NCI-H1694 (cell line): ENCODE results near the gene NAALADL2.

Experiments
- DNase-seq: peaks from one replicate; lab custom pipeline; 2025; lab: John Stamatoyannopoulos, UW

The NAALADL2 gene

DNA sequence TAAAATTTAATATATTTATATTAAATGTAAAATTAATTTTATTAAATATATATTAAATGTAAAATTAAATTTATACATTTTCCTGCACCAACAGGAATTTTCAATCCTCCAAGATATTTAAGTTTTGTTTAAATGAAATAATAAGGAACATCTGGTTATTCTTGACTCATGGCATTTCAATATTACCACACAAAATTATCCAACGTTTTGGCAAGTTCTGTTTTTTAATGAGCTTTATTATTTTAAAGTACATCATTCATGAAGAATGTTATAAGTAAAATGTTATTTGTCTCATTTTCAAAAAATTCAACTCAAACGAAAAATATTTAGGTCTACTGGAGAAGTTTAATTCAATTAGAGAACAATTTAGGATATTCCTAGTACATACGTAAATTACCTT is 811.4 kb downstream of the NAALADL2 start:
- no peak for DNase-seq

- no peak for DNase-seq
Measured at GRCh38 chr3:175672119-175672689, 813.1 kb downstream of the NAALADL2 start.

GRCh38 chr3:175679568-175679967 is 820.4 kb downstream of the NAALADL2 start:
- DNase-seq = no peak

DNA sequence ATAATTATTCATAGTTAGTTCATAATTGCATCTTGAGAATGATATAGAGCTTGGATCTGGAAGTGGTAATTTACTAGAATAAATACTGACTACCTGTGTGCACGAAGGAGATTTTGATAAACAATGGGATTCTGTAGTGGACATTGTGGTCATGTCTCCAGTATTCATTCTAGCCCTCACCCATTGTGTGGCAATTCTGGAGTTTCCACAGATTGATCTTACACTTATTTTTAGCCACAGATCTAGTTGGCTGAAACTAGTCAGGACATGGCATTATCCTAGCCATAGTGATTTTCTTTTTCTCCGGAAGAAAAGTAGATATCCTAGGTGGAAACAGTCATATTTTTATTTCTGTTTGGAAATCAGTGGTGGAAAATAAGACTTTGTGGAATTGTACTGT is 833.1 kb downstream of the NAALADL2 start:
- DNase-seq = no peak

GRCh38 chr3:175695251-175695650 is 836.1 kb downstream of the NAALADL2 start:
- no peak for DNase-seq

DNA sequence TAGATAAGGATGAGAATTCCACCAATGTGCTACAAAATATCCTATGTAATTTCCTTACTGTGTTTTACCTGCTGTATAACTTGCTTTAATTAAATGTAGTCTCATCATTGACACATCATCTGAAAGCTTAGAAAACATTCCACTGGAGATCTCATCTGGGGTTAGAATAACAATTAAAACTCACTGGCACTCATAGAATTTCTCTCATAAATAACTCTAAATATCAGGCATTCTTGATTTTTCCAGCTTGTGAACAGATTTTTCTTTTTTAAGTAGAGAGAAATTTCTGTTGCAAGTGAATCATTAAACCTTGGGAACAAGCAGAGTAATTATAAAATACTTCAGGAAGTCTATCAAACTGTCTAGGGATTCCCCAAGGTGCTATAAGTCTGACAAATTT is 843.8 kb downstream of the NAALADL2 start:
- no peak for DNase-seq

- DNase-seq = no peak
Measured at GRCh38 chr3:175704366-175705055, 845.4 kb downstream of the NAALADL2 start.

- no peak for DNase-seq
Measured at GRCh38 chr3:175713268-175713667, 854.1 kb downstream of the NAALADL2 start.

DNA sequence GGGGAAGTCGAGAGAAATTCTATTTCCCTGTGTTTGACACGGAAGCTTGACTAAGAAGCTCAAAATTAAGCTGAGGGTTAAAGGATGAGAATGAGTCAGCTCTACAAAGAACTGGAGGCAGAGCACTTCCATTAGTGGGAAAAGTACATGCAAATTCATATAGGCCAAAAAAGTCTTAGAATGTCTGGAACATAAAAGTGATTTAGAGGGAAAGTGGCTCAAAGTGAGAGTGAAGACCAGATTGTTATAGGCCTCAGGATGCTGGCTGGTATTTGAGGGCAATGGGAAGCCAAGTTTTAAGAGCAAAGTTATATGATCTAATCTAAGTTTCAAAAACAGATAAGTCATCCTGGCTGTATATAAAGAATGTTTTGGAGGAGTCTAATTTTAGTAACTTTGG is 857.3 kb downstream of the NAALADL2 start:
- no peak for DNase-seq

GRCh38 chr3:175726228-175726627 is 867.1 kb downstream of the NAALADL2 start:
- no peak for DNase-seq

- DNase-seq = no peak
Measured at GRCh38 chr3:175728566-175728965, 869.4 kb downstream of the NAALADL2 start.

DNA sequence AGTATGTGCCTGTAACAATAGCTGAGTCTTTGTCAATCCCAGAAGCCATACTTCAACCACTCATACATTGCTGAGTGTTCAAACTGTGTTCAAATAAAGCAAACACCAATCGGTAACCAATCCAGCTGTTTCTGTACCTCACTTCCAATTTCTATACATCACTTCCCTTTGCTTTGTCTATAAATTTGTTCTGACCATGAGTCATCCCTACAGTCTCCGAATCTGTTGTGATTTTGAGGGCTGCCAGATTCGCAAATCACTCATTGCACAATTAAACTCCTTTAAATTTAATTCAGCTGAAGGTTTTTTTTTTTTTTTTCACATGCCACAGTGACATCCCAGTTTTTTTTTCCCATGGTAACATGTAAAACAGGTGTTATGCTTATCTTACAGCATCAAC is 870.3 kb downstream of the NAALADL2 start:
- no peak for DNase-seq

DNA sequence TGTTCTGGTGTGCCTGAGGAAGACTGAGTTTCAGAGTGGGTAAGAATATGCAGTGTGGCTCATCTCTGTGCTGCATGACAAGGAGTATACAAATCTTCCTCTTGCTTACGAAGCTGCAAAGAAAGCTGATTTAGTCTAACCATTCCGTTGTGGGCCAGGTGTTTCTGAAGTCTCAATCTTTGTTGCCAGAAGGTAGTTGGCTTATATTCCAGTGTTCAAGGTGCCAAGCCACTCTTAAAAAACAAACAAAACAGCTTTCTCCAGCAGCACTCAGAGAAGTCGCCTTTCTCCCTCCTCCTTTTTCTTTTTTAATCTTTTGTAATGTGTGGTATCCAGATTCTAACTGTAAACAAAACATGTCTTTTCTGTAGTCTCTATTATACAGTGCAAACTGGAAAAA is 872.4 kb downstream of the NAALADL2 start:
- DNase-seq = no peak

- DNase-seq = no peak
Measured at GRCh38 chr3:175732017-175732416, 872.9 kb downstream of the NAALADL2 start.

DNA sequence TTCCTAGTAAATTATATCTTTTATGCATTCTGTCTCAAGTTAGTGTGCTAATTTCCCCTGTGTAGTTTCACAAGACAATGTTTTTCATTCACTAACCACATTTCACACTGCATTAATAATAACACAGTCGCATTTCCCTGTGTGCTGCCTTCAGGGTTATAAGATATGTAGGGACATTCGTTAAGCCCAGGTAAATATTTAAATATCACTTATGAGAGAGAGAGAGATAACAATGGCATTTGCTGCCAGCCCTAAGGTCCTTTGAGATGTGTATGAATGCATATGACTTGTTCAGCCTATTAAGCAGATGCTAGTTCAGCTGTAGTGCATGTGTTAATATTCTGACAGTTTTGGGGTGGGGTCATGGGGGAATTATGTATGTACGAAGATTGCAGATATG is 876.7 kb downstream of the NAALADL2 start:
- DNase-seq = no peak

- DNase-seq = no peak
Measured at GRCh38 chr3:175737646-175738572, 878.8 kb downstream of the NAALADL2 start.

DNA sequence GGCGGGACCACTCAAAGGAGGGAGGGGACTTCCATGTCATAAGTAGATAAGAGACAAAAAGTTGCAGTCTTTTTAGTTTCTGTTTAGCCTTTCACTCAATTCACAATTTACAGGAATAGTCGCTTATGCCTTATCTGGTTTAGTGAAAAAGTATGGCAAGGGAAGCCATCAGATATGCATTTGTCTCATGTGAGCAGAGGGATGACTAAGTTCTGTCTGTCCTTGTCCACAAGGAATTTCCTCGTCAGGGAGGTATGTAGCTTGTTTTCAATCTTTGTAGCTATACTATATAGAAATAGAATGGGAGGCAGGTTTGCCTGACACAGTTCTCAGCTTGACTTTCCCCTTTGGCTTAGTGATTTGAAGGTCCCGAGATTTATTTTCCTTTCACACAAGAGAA is 882.8 kb downstream of the NAALADL2 start:
- no peak for DNase-seq

DNA sequence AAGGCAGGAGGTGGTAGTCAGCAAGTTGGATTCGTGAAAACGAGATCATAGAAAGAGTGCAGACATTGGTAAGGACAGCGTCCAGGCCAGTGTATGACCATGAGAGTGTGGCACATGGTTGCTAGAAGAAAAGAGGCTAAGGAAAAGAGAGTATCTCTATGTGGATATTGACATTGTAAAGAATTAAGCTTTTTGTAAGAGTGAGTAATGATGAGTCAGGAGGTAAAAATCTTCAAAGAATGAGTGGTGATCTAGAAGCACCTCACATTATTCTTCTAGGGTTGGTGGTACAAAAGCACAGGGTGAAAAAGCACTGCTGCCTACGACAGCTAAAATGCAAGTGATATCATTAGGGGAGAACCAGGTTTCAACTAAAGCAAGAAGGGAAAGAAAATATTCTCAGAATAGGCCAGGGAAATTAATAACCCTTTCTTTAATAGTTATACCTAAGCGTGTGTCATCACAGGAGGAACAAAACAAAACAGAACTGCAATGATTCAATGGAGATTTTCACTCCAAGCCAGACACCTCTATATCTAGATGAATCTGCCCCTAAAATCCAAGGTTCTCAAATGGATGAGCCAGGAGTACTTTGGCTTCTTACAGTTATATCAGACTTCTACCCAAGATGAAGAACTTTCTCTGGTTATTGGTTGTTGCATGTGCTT is 884.7 kb downstream of the NAALADL2 start:
- no peak for DNase-seq

DNA sequence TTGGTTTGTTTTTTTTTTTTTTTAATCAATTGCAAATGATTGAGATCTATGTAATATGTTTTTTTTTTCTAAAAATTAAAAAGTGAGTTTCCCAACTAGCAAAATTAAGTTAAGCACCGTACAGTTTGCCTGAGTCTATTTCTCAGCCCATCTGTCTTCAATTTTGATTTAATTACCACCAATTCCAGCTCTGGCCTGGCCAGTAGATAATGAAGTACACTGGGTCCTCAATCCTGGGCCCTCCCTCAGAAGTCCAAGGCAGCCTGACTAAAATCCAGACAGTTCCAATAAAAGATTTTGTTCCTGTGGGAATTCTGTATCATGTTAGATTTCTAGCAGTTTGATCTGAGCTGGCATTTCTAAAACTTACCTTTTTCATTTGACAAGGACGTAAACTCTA is 887.2 kb downstream of the NAALADL2 start:
- no peak for DNase-seq

DNA sequence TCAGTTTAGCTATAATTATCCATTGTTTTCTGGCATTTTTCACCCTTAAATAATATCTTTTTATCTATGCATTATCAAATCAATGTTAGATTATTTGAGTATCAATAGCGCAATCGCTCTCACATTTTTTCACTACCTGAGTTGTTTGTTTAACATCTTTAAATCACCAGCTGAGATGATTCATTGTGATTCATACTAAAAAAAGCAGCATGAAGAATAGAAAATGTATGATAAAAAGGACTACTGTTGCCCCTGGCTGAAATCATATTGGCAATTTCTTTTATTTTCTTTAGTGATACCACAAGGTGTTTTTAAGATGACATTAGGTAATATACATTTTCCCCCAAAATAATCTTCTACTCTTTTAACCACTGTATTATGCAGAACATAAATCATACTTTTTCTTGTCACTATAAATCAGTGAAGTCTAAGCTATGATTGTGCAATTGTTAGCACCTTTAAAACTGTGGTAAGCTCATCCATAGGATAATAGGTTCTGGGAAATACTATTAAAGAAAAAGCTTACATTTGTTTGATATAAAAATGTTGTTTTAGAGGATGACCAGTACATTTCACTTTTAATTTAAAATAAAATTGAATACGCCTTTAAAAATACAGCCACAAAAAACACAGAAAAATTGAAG is 889.1 kb downstream of the NAALADL2 start:
- no peak for DNase-seq

DNA sequence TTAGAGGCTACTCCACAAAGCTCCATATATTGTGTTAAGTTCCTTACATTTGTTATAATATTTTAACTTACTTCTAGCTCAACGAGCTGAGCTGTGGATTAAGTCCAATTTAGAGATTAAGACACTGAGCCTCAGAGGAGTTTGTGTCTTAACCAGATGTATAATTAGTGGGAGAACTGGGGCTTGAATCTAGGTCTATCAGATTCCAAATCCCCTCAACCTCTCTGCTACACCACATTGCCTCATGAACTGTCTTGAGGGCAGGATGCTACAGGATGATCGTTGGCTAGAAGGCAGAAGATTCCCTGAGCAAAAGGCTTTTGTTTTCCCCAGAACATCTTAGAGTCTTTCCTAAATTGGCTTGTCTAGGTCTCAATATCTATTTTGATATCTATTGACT is 890.8 kb downstream of the NAALADL2 start:
- no peak for DNase-seq

DNA sequence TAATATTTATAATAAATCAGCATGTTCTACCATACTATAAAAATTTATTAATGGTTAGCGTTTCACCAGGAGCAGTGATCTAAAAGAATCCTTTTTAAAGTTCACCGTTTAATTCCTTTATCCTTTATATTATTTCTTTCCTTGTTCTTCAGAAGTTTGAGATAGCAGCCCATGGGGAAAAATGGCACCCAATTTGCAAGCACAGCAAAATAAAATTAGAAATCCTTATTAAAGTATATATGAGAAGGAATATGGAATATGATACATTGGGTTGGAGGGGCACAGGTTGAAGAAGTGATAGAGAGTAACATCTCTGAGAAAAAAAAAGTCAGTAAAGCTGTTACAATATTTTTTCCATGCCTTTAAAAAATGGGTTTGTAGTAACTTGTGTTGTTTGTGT is 892.0 kb downstream of the NAALADL2 start:
- DNase-seq = no peak
